Measurements from ENCODE around the gene DSG2. TPM values are rescaled to one million over a fixed set of nuclear protein-coding genes. Genes with fewer than 3 reads are reported as not detected.

DSG2 gene
- total and polyA plus RNA-seq, 2 of the 4 experiments (the other 2 are of a cell fraction): 1.8 to 2.3 TPM

DNA sequence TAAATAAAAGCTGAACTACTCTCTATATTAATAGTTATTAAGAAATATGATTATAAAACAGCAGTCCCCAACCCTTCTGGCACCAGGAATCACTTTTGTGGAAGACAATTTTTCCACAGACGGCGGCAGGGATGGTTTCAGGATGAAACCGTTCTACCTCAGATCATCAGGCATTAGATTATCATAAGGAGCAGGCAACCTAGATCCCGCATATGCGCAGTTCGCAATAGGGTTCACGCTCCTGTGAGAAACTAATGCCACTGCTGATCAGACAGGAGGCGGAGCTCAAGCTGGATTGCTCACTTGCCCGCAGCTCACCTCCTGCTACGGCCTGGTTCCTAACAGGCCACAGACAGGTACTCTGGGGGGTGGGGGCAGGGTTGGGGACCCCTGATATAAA is 19.3 kb upstream of the DSG2 start:
- Histone ChIP-seq H3K4me2 (ENCODE audit: low read depth, low read length) (no peak overlapping the region), H3K9me3 (ENCODE audit: control insufficient read depth, insufficient read depth, low read length) (no peaks in the 10 kb centered on the region), H3K18ac (ENCODE audit: low read depth, low read length) (no peak overlapping the region), H2BK15ac (ENCODE audit: low read depth, low read length) (no peak overlapping the region), H2AK9ac (replicated peaks; ENCODE audit: low read depth, low read length, poor library complexity) (no peak overlapping the region), H2AFZ (replicated peaks; ENCODE audit: low read length, poor library complexity) (no peak overlapping the region), H3K23ac (ENCODE audit: low read depth, low read length) (no peak overlapping the region), H3K14ac (replicated peaks; ENCODE audit: low read depth, low read length) (no peak overlapping the region), H2AK5ac (ENCODE audit: low read depth, low read length) (no peak overlapping the region), H2BK5ac (ENCODE audit: low read depth, low read length, poor library complexity, severe bottlenecking) (no peak overlapping the region), H3K79me1 (ENCODE audit: low read depth in 1 of 2, low read length in 2 of 2) (no peaks in the 10 kb centered on the region), H3K56ac (ENCODE audit: extremely low read depth, insufficient read depth, low read length) (no peak overlapping the region), H3K27me3 (ENCODE audit: control insufficient read depth, insufficient read depth, low read length) (no peaks in the 10 kb centered on the region), H2BK120ac (ENCODE audit: low read depth, low read length) (no peak overlapping the region), H3K4me3 (ENCODE audit: insufficient read depth, low read depth, low read length) (no peak overlapping the region), H3K9me1 (ENCODE audit: insufficient read depth, low read length) (no peaks in the 10 kb centered on the region), H3K9ac (ENCODE audit: low read depth, low read length) (no peak overlapping the region), H3K4me1 (ENCODE audit: control insufficient read depth, insufficient read depth, low read length) (no peaks in the 10 kb centered on the region), H3K36me3 (ENCODE audit: control insufficient read depth, insufficient read depth, low read length) (no peaks in the 10 kb centered on the region), H4K20me1 (ENCODE audit: insufficient read depth, low read length) (no peaks in the 10 kb centered on the region), H2BK20ac (ENCODE audit: low read depth, low read length) (no peak overlapping the region), H3K4ac (ENCODE audit: low read depth, low read length) (no peak overlapping the region), H4K5ac (ENCODE audit: low read depth, low read length) (no peak overlapping the region), H3K27ac (ENCODE audit: insufficient read depth, low read length) (no peak overlapping the region), H4K91ac (ENCODE audit: insufficient read depth, low read depth, low read length) (no peak overlapping the region), H4K8ac (ENCODE audit: low read depth in 2 of 2, low read length in 2 of 2) (no peak overlapping the region)
- BruUV-seq (replicated peaks): no TSS peak
- in situ Hi-C loops (cut with MboI; ENCODE audit: low sequenced_read_pairs) (no loop called here), intact Hi-C loops (cut with micrococcal nuclease) (no loop called here), dilution Hi-C loops (cut with HindIII; ENCODE audit: low sequenced_read_pairs, unreplicated experiment) (no loop called here)
- 67% methylated on average over 1 of the region's 10 CpGs; no CpG with 5 or more reads in 1 of the 2 experiments for WGBS, 2 experiments (ENCODE audit: extremely low coverage in 2 of 2, insufficient read length in 1 of 2)
- DNase-seq (no peak), ATAC-seq (ENCODE audit: low read depth) (no peak)
- TF ChIP-seq ELK1 (IDR thresholded peaks at IDR 0.05; ENCODE audit: borderline replicate concordance, low read depth, low read length) (no peak), BHLHE40 (IDR thresholded peaks at IDR 0.05; ENCODE audit: low read depth, low read length) (no peak), POLR2A (IDR thresholded peaks at IDR 0.05; ENCODE audit: low read depth, low read length) (no peak), NFE2L2 (IDR thresholded peaks at IDR 0.05; ENCODE audit: low read depth, low read length) (no peak)
- ChIA-PET CTCF (no interaction called here), POLR2A (ENCODE audit: unreplicated experiment) (no interaction called here)

All from IMR-90 (cell line).